ENCODE results near the gene ARHGAP6. TPM values are rescaled to one million over a fixed set of nuclear protein-coding genes. Genes with fewer than 3 reads are reported as not detected.

Gene ARHGAP6
- total RNA-seq, 1 donor from 2014 or later: 33.6 TPM

GRCh38 chrX:11408109-11408405 lies 257.7 kb downstream of the ARHGAP6 start:
- intact Hi-C loops (cut with DNase I): no loop called here
- H3K27ac ChIP-seq: no peak overlapping the region
- H3K4me1 ChIP-seq: peaks cover 0 to 2% of the 10 kb centered on the region in 2 donors
- TF ChIP-seq, protein P1, sequence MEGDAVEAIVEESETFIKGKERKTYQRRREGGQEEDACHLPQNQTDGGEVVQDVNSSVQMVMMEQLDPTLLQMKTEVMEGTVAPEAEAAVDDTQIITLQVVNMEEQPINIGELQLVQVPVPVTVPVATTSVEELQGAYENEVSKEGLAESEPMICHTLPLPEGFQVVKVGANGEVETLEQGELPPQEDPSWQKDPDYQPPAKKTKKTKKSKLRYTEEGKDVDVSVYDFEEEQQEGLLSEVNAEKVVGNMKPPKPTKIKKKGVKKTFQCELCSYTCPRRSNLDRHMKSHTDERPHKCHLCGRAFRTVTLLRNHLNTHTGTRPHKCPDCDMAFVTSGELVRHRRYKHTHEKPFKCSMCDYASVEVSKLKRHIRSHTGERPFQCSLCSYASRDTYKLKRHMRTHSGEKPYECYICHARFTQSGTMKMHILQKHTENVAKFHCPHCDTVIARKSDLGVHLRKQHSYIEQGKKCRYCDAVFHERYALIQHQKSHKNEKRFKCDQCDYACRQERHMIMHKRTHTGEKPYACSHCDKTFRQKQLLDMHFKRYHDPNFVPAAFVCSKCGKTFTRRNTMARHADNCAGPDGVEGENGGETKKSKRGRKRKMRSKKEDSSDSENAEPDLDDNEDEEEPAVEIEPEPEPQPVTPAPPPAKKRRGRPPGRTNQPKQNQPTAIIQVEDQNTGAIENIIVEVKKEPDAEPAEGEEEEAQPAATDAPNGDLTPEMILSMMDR (IDR thresholded peaks at IDR 0.05): no peak
- H3K9me3 ChIP-seq: no peaks in the 10 kb centered on the region
- DNase-seq (ENCODE audit: low spot score in 2 of 2): no peak
- no peaks in the 10 kb centered on the region for H3K27me3 ChIP-seq
- H3K4me3 ChIP-seq: no peak overlapping the region
- H3K36me3 ChIP-seq: no peaks in the 10 kb centered on the region

DNA sequence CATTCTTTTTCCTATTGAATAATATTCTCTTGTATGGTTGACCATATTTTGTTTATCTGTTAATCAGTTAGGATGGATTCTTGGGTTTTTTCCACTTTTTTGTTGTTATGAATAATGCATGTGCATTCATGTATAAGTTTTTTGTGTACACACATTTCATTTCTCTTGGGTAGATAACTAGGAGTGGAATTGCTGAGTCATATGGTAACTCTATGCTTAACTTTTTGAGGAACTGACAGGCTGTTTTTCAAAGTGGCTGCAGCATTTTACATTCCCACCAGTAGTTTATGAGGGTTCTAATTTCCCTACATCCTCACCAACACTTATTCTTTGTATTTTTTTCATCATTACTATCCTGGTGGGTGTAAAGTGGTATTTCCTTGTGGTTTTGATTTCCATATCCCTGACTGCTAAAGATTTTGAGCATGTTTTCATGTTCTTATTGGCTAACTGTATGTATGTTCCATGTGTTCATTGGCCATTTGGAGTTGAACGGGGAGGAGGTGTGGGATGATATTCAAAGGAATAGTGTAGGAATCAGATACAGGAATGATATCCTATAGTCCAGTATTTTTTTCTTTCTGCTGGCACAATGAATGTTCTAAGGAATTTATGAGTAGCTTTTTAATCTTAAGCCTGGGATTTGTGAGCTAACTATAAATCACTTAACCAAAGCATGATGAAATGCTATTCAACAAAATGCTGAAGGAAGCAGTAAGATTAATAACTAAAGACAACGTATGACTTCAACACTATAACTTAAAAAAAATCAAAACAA lies 258.2 kb downstream of the ARHGAP6 start:
- no peak overlapping the region for H3K4me3 ChIP-seq
- TF ChIP-seq, protein P1 (IDR thresholded peaks at IDR 0.05): no peak
- H3K27me3 ChIP-seq: no peaks in the 10 kb centered on the region
- H3K36me3 ChIP-seq: no peaks in the 10 kb centered on the region
- intact Hi-C loops (cut with DNase I): no loop called here
- no peaks in the 10 kb centered on the region for H3K4me1 ChIP-seq
- no peak overlapping the region for H3K27ac ChIP-seq
- no peaks in the 10 kb centered on the region for H3K9me3 ChIP-seq
- DNase-seq (ENCODE audit: low spot score in 2 of 2): no peak

GRCh38 chrX:11406109-11406765 lies 259.5 kb downstream of the ARHGAP6 start:
- Histone ChIP-seq H3K9me3 (no peaks in the 10 kb centered on the region), H3K27ac (no peak overlapping the region), H3K27me3 (no peaks in the 10 kb centered on the region), H3K36me3 (no peaks in the 10 kb centered on the region), H3K4me3 (no peak overlapping the region), H3K4me1 (no peaks in the 10 kb centered on the region)
- no peak for DNase-seq (ENCODE audit: low spot score in 2 of 2)
- intact Hi-C loops (cut with DNase I): no loop called here
- TF ChIP-seq, protein P1 (IDR thresholded peaks at IDR 0.05): no peak

DNA sequence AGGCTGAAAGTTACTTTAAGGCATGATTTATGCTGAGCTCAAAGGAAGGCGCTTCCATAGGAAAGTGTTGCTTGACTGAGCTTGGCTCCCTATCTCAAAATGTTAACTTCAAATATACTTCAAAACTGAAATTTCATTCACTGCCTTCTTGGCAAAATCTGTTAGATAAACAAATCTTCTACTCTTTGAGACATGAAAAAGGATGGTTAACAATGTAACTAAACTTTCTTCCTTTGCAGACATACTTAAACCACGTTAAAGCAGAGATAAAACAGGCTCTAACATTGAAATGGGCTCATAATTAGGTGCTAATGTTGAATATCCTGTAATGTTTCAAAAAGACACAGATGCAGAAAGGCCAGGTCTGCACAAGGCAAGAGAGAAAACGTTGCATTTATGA lies 262.1 kb downstream of the ARHGAP6 start:
- H3K27ac ChIP-seq: no peak overlapping the region
- no peak overlapping the region for H3K4me3 ChIP-seq
- no peak for DNase-seq (ENCODE audit: low spot score in 2 of 2)
- no peaks in the 10 kb centered on the region for H3K36me3 ChIP-seq
- intact Hi-C loops (cut with DNase I): no loop called here
- peaks cover 0 to 2% of the 10 kb centered on the region in 2 donors for H3K4me1 ChIP-seq
- H3K27me3 ChIP-seq: no peaks in the 10 kb centered on the region
- no peaks in the 10 kb centered on the region for H3K9me3 ChIP-seq
- TF ChIP-seq, protein P1 (IDR thresholded peaks at IDR 0.05): no peak

DNA sequence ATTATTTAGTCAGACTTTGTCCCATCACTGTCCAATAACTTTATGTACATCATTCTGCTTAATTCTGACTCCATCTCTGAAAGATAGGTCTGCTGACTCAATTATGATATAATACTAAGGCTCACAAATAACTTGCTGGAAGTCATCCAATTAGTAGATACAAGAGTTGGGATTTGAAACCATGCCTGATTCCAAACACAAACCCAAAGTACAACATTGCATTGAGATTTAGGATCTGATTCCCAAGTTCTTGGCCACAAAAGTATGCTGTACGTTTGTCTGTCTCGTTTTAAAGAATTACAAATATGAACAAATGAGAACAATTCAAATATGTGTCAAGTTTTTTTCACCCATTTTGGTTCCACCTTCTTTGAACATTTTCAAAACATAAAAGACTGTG lies 263.8 kb downstream of the ARHGAP6 start:
- no peak overlapping the region for H3K27ac ChIP-seq
- no peak overlapping the region for H3K4me3 ChIP-seq
- no peaks in the 10 kb centered on the region for H3K9me3 ChIP-seq
- no peak for DNase-seq (ENCODE audit: low spot score in 2 of 2)
- TF ChIP-seq, protein P1 (IDR thresholded peaks at IDR 0.05): no peak
- intact Hi-C loops (cut with DNase I): no loop called here
- H3K36me3 ChIP-seq: no peaks in the 10 kb centered on the region
- no peaks in the 10 kb centered on the region for H3K27me3 ChIP-seq
- peaks cover 0 to 2% of the 10 kb centered on the region in 2 donors for H3K4me1 ChIP-seq

All from ascending aorta (tissue), 2 donors.